GM12878 (cell line): Measurements from ENCODE around the gene SSH2. TPM values are rescaled to one million over a fixed set of nuclear protein-coding genes. Genes with fewer than 3 reads are reported as not detected.

Experiments used
- ATAC-seq: fragments of 200-7000 bp; cut with Tn5 transposase; 3 replicates; pipeline ENCODE4 v1.9.1; 2020; ENCODE audit warnings: mild to moderate bottlenecking, moderate library complexity
- BruUV-seq: library from RNA; stranded (reverse); fragments of 400-500 nt; replicated peaks from 2 replicates; lab custom pipeline; 2021; lab: Mats Ljungman, UMichigan
- CTCF ChIA-PET: fragments of 300-600 bp; sonication (Branson Sonifier 250); formaldehyde crosslinking; extraction: SDS; loops from one replicate; lab custom pipeline; 2021; ENCODE audit warnings: inconsistent platforms; lab: Yijun Ruan, JAX
- POLR2A ChIA-PET: fragments of 350-600 bp; formaldehyde crosslinking; extraction: SDS; loops from one replicate; lab custom pipeline; 2021; ENCODE audit warnings: inconsistent platforms; lab: Charles Lee
- RAD21 ChIA-PET: fragments of 300-600 bp; sonication (Branson Sonifier 250); formaldehyde crosslinking; loops from one replicate; lab custom pipeline; 2023; ENCODE audit warnings: antibody characterized with exemption; ENCODE audit not compliant: unreplicated experiment; lab: Charles Lee
- SMC1A ChIA-PET: fragments of 300-600 bp; sonication (Branson Sonifier 250); formaldehyde crosslinking; loops from one replicate; lab custom pipeline; 2023; ENCODE audit not compliant: unreplicated experiment, uncharacterized antibody; lab: Charles Lee
- DNase-seq: peaks from one replicate; pipeline ENCODE4 v3.0.0-alpha.2; 2011; ENCODE audit warnings: low read depth, low spot score
- FAIRE-seq: peaks from 3 replicates; lab custom pipeline; 2011; peaks lifted over from hg19 to GRCh38; lab: Jason Lieb, UNC
- H2AFZ ChIP-seq: 2 replicates; pipeline ENCODE4 v1.6.0; 2011; ENCODE audit warnings: low read depth, low read length, control low read depth; ENCODE audit not compliant: control insufficient read depth
- H3K27ac ChIP-seq: 2 replicates; pipeline ENCODE4 v1.5.1; 2011; ENCODE audit warnings: control low read depth; ENCODE audit not compliant: control insufficient read depth, insufficient read depth
- H3K27me3 ChIP-seq, 2 experiments: replicated peaks in 1 of 2; 2 replicates each; pipeline versions ENCODE4 v1.6.0 to v1.6.1; 2011; ENCODE audit warnings: low read length in 1 of 2; ENCODE audit not compliant: control insufficient read depth in 2 of 2, insufficient read depth in 2 of 2
- H3K36me3 ChIP-seq, 2 experiments: 2 replicates each; pipeline ENCODE4 v1.5.1; 2011; ENCODE audit warnings: low read length in 1 of 2; ENCODE audit not compliant: control insufficient read depth in 2 of 2, insufficient read depth in 2 of 2
- H3K4me1 ChIP-seq: 2 replicates; pipeline ENCODE4 v1.6.1; 2011; ENCODE audit warnings: mild to moderate bottlenecking, low read length, moderate library complexity, mixed read lengths; ENCODE audit not compliant: control insufficient read depth, insufficient read depth
- H3K4me2 ChIP-seq: 2 replicates; pipeline ENCODE4 v1.6.0; 2011; ENCODE audit warnings: control low read depth; ENCODE audit not compliant: control insufficient read depth, insufficient read depth
- H3K4me3 ChIP-seq: fragments of 200-600 bp; sonication (generic); 2 replicates; pipeline ENCODE4 v1.5.1; 2016
- H3K79me2 ChIP-seq: 2 replicates; pipeline ENCODE4 v1.6.0; 2011; ENCODE audit warnings: low read length; ENCODE audit not compliant: control insufficient read depth, insufficient read depth
- H3K9ac ChIP-seq: 2 replicates; pipeline ENCODE4 v1.8.0; 2011; ENCODE audit warnings: low read length, control low read depth, mixed read lengths; ENCODE audit not compliant: control insufficient read depth, insufficient read depth
- H3K9me3 ChIP-seq: replicated peaks from 3 replicates; pipeline ENCODE4 v1.5.1; 2011; ENCODE audit warnings: mild to moderate bottlenecking, low read length; ENCODE audit not compliant: control insufficient read depth, insufficient read depth
- H4K20me1 ChIP-seq: 2 replicates; pipeline ENCODE4 v1.6.0; 2011; ENCODE audit not compliant: control insufficient read depth, insufficient read depth
- ASH2L ChIP-seq: fragments of 300-600, 200-600 bp; sonication (generic); IDR thresholded peaks from 2 replicates; pipeline ENCODE4 v1.6.1; 2017; ENCODE audit warnings: low read depth, mild to moderate bottlenecking, borderline replicate concordance
- ESRRA ChIP-seq: IDR thresholded peaks from 2 replicates; pipeline ENCODE4 v1.6.1; 2012; ENCODE audit warnings: mild to moderate bottlenecking, low read length, improper control_type of control experiment
- GABPA ChIP-seq: IDR thresholded peaks from 2 replicates; pipeline ENCODE4 v1.6.1; 2014; ENCODE audit warnings: antibody characterized with exemption, low read depth, mild to moderate bottlenecking, inconsistent platforms
- HDGF ChIP-seq: fragments of 450-650 bp; IDR thresholded peaks from 2 replicates; pipeline ENCODE4 v1.6.1; 2016; ENCODE audit warnings: antibody characterized with exemption
- IKZF2 ChIP-seq, 2 experiments: fragments of 450-650 bp; IDR thresholded peaks; 2 replicates each; pipeline ENCODE4 v1.6.1; 2017; ENCODE audit warnings: mild to moderate bottlenecking in 2 of 2, moderate library complexity in 2 of 2
- IRF4 ChIP-seq: IDR thresholded peaks from 2 replicates; pipeline ENCODE4 v1.6.1; 2011; ENCODE audit warnings: low read depth, low read length
- MYB ChIP-seq: fragments of 150-350 bp; IDR thresholded peaks from 2 replicates; pipeline ENCODE4 v1.6.1; 2014; ENCODE audit warnings: mild to moderate bottlenecking, low read depth, low read length, borderline replicate concordance
- NBN ChIP-seq: fragments of 450-650 bp; IDR thresholded peaks from 2 replicates; pipeline ENCODE4 v1.6.1; 2016
- NFYB ChIP-seq: IDR thresholded peaks from 2 replicates; pipeline ENCODE4 v1.6.1; 2011; ENCODE audit warnings: low read depth, mild to moderate bottlenecking, low read length, improper control_type of control experiment, moderate library complexity; ENCODE audit not compliant: insufficient read depth
- NR2C1 ChIP-seq: fragments of 450-650 bp; IDR thresholded peaks from 2 replicates; pipeline ENCODE4 v1.6.1; 2017; ENCODE audit warnings: antibody characterized with exemption, mild to moderate bottlenecking, moderate library complexity
- TARDBP ChIP-seq: IDR thresholded peaks from 2 replicates; pipeline ENCODE4 v1.6.1; 2016; ENCODE audit warnings: borderline replicate concordance
- WRNIP1 ChIP-seq: IDR thresholded peaks from 2 replicates; pipeline ENCODE4 v1.6.1; 2011; ENCODE audit warnings: low read depth, low read length, improper control_type of control experiment, borderline replicate concordance
- WGBS: methylation state at CpG from one replicate; pipeline ENCODE4 v1.1.6; 2016; ENCODE audit warnings: low lambda C conversion rate; ENCODE audit not compliant: insufficient replicate concordance, insufficient coverage; ENCODE audit errors: missing lambda C conversion rate; 5-methylcytosine and 5-hydroxymethylcytosine counted together
- in situ Hi-C: fragments of 300-500 bp; cut with MboI; formaldehyde crosslinking; loops from 9 replicates; pipeline ENCODE4 v1.14.3; 2018; ENCODE audit warnings: mixed read lengths
- intact Hi-C: fragments of 100-400 bp; cut with micrococcal nuclease; formaldehyde crosslinking; loops from one replicate; pipeline ENCODE4 v1.14.2; 2022; ENCODE audit not compliant: unreplicated experiment
- polyA plus RNA-seq, 11 experiments: library from polyadenylated mRNA; depleted of rRNA in 4 of 11; unstranded in 6 of 11; stranded (reverse) in 5 of 11; fragments of >200 nt; fragmentation: Nextera tagmentation in 4 of 11; fragmentation: Illumina TruSeq in 1 of 11; extraction: Ambion mirVana in 4 of 11; extraction: Trizol in 1 of 11; gene quantifications; 1 replicate in 1 of 11; 2 replicates in 10 of 11; pipeline versions ENCODE4 v1.2.1 to v1.2.3, GENCODE V29; 2011 to 2016; ENCODE audit warnings: inconsistent platforms in 2 of 11, missing spikeins in 2 of 11, low read depth in 1 of 11
- total RNA-seq, 4 experiments: library from RNA; depleted of rRNA in 3 of 4; stranded (reverse); fragments of >200 nt in 3 of 4; fragmentation: Illumina TruSeq in 1 of 4; extraction: Trizol in 1 of 4; gene quantifications; 2 replicates each; pipeline versions ENCODE4 v1.2.1 to v1.2.3, GENCODE V29; 2013 to 2021
- TF ChIP-seq, protein P1 (sequence below): fragments of 450-650 bp; IDR thresholded peaks from 2 replicates; pipeline ENCODE4 v1.6.1; 2017; ENCODE audit warnings: mild to moderate bottlenecking, moderate library complexity
- TF ChIP-seq, protein P2 (sequence below): fragments of 450-650 bp; IDR thresholded peaks from 2 replicates; pipeline ENCODE4 v1.6.1; 2014; ENCODE audit warnings: mild to moderate bottlenecking
- TF ChIP-seq, protein P3 (sequence below): fragments of 450-650 bp; formaldehyde crosslinking; IDR thresholded peaks from 2 replicates; pipeline ENCODE4 v1.4.0; 2020; ENCODE audit warnings: mild to moderate bottlenecking, moderate library complexity
- TF ChIP-seq, protein P4 (sequence below): IDR thresholded peaks from 2 replicates; pipeline ENCODE4 v1.6.1; 2011; ENCODE audit warnings: low read depth, low read length, improper control_type of control experiment, borderline replicate concordance

Gene SSH2
- total and polyA plus RNA-seq, 10 of the 15 experiments (the other 5 are each of a cell fraction or from before 2014, with no cell fraction given): 9.3 to 65.9 (median 34.0) TPM

DNA sequence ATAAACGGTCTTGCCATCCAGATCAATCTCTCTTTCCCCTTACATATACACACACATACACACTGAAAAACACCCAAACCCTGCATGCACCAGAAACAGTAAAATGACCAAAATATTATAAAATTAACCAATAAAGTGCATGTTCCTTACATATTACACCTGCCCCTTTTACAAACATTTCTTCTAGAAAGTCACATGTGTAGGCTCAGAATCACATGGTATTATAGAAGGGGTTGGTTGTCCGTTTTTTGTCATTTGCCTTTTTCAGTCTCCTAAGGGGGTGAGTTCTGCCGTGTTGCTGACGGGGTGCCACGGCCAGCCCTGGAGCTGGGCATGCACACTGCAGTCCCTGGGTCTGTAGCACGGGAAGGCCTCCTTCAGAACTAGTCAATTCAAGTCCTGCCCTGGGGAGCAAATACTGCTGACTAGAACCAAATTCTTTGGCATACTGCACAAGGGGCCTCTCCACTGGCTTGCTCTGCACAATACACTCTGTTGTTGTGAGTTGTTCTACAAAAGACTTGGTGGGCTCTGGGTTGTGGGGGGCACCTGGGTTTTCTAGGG is 299.3 kb downstream of the SSH2 start:
- Histone ChIP-seq H3K4me3 (no peak overlapping the region), H3K4me2 (no peak overlapping the region), H3K79me2 (no peaks in the 10 kb centered on the region), H3K36me3 (peaks cover 24 to 26% of the 10 kb centered on the region in 2 experiments), H3K9ac (no peak overlapping the region), H2AFZ (no peak overlapping the region), H3K27me3 (no peaks in the 10 kb centered on the region), H3K27ac (no peak overlapping the region), H4K20me1 (no peaks in the 10 kb centered on the region), H3K4me1 (no peaks in the 10 kb centered on the region), H3K9me3 (no peaks in the 10 kb centered on the region)
- ATAC-seq (no peak; the same call in 2 of the 3 replicates), FAIRE-seq (no peak), DNase-seq (no peak)
- POLR2A ChIA-PET: no interaction called here
- no TSS peak for BruUV-seq
- intact Hi-C loops: no loop called here
- CTCF ChIA-PET: no interaction called here
- SMC1A ChIA-PET: no interaction called here
- WGBS: 84% methylated on average over 6 of the region's 6 CpGs
- RAD21 ChIA-PET: no interaction called here
- in situ Hi-C loops: no loop called here
- TF ChIP-seq ASH2L (no peak), GABPA (no peak), MYB (no peak), IRF4 (no peak), NBN (no peak), NFYB (no peak), WRNIP1 (no peak), NR2C1 (no peak), IKZF2 (IDR thresholded peaks at IDR 0.05) (no peak), ESRRA (no peak), HDGF (no peak), TARDBP (no peak)
- TF ChIP-seq, protein P1, sequence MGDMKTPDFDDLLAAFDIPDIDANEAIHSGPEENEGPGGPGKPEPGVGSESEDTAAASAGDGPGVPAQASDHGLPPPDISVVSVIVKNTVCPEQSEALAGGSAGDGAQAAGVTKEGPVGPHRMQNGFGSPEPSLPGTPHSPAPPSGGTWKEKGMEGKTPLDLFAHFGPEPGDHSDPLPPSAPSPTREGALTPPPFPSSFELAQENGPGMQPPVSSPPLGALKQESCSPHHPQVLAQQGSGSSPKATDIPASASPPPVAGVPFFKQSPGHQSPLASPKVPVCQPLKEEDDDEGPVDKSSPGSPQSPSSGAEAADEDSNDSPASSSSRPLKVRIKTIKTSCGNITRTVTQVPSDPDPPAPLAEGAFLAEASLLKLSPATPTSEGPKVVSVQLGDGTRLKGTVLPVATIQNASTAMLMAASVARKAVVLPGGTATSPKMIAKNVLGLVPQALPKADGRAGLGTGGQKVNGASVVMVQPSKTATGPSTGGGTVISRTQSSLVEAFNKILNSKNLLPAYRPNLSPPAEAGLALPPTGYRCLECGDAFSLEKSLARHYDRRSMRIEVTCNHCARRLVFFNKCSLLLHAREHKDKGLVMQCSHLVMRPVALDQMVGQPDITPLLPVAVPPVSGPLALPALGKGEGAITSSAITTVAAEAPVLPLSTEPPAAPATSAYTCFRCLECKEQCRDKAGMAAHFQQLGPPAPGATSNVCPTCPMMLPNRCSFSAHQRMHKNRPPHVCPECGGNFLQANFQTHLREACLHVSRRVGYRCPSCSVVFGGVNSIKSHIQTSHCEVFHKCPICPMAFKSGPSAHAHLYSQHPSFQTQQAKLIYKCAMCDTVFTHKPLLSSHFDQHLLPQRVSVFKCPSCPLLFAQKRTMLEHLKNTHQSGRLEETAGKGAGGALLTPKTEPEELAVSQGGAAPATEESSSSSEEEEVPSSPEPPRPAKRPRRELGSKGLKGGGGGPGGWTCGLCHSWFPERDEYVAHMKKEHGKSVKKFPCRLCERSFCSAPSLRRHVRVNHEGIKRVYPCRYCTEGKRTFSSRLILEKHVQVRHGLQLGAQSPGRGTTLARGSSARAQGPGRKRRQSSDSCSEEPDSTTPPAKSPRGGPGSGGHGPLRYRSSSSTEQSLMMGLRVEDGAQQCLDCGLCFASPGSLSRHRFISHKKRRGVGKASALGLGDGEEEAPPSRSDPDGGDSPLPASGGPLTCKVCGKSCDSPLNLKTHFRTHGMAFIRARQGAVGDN: no peak
- TF ChIP-seq, protein P2, sequence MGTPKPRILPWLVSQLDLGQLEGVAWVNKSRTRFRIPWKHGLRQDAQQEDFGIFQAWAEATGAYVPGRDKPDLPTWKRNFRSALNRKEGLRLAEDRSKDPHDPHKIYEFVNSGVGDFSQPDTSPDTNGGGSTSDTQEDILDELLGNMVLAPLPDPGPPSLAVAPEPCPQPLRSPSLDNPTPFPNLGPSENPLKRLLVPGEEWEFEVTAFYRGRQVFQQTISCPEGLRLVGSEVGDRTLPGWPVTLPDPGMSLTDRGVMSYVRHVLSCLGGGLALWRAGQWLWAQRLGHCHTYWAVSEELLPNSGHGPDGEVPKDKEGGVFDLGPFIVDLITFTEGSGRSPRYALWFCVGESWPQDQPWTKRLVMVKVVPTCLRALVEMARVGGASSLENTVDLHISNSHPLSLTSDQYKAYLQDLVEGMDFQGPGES: no peak
- TF ChIP-seq, protein P3, sequence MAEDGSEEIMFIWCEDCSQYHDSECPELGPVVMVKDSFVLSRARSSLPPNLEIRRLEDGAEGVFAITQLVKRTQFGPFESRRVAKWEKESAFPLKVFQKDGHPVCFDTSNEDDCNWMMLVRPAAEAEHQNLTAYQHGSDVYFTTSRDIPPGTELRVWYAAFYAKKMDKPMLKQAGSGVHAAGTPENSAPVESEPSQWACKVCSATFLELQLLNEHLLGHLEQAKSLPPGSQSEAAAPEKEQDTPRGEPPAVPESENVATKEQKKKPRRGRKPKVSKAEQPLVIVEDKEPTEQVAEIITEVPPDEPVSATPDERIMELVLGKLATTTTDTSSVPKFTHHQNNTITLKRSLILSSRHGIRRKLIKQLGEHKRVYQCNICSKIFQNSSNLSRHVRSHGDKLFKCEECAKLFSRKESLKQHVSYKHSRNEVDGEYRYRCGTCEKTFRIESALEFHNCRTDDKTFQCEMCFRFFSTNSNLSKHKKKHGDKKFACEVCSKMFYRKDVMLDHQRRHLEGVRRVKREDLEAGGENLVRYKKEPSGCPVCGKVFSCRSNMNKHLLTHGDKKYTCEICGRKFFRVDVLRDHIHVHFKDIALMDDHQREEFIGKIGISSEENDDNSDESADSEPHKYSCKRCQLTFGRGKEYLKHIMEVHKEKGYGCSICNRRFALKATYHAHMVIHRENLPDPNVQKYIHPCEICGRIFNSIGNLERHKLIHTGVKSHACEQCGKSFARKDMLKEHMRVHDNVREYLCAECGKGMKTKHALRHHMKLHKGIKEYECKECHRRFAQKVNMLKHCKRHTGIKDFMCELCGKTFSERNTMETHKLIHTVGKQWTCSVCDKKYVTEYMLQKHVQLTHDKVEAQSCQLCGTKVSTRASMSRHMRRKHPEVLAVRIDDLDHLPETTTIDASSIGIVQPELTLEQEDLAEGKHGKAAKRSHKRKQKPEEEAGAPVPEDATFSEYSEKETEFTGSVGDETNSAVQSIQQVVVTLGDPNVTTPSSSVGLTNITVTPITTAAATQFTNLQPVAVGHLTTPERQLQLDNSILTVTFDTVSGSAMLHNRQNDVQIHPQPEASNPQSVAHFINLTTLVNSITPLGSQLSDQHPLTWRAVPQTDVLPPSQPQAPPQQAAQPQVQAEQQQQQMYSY (CRISPR knock-in tag): no peak
- TF ChIP-seq, protein P4, sequence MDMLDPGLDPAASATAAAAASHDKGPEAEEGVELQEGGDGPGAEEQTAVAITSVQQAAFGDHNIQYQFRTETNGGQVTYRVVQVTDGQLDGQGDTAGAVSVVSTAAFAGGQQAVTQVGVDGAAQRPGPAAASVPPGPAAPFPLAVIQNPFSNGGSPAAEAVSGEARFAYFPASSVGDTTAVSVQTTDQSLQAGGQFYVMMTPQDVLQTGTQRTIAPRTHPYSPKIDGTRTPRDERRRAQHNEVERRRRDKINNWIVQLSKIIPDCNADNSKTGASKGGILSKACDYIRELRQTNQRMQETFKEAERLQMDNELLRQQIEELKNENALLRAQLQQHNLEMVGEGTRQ: no peak
